Tibial nerve (tissue), 4 donors: Measurements from ENCODE around the gene GTF2E1. TPM values are rescaled to one million over a fixed set of nuclear protein-coding genes. Genes with fewer than 3 reads are reported as not detected.

ENCODE experiments used
- DNase-seq, 2 donors: peaks; one replicate each; pipeline ENCODE4 v3.0.0-alpha.2; 2019; ENCODE audit warnings: low spot score in 2 of 2
- H3K27ac ChIP-seq, 4 donors: fragments of 200-600 bp; sonication (generic) in 3 of 4; one replicate each; pipeline ENCODE4 v1.5.1; 2017 to 2019; ENCODE audit warnings: mild to moderate bottlenecking in 1 of 4
- H3K27me3 ChIP-seq, 2 donors: fragments of 200-600 bp; sonication (generic) in 1 of 2; one replicate each; pipeline versions ENCODE4 v1.5.1 to v1.6.0; 2017 to 2019
- H3K36me3 ChIP-seq, 3 donors: fragments of 200-600 bp; sonication (generic); one replicate each; pipeline ENCODE4 v1.5.1; 2018 to 2019
- H3K4me1 ChIP-seq, 4 donors: fragments of 200-600 bp; sonication (generic) in 3 of 4; one replicate each; pipeline ENCODE4 v1.5.1; 2017 to 2019
- H3K4me3 ChIP-seq, 4 donors: fragments of 200-600 bp; sonication (generic) in 3 of 4; one replicate each; pipeline ENCODE4 v1.5.1; 2017 to 2019; ENCODE audit warnings: mild to moderate bottlenecking in 1 of 4, moderate library complexity in 1 of 4
- H3K9me3 ChIP-seq, 4 donors: fragments of 200-600 bp; sonication (generic) in 3 of 4; one replicate each; pipeline ENCODE4 v1.5.1; 2017 to 2019
- EP300 ChIP-seq, 2 donors: sonication (generic); formaldehyde crosslinking; IDR thresholded peaks; one replicate each; pipeline ENCODE4 v1.6.1; 2017; ENCODE audit warnings: antibody characterized with exemption in 2 of 2, mild to moderate bottlenecking in 1 of 2
- POLR2A ChIP-seq, 2 donors: fragments of 450-650 bp; IDR thresholded peaks; one replicate each; pipeline ENCODE4 v1.6.1; 2017; ENCODE audit warnings: antibody characterized with exemption in 2 of 2, mild to moderate bottlenecking in 2 of 2, moderate library complexity in 2 of 2
- WGBS, 2 donors: methylation state at CpG; one replicate each; pipeline ENCODE4 v1.1.5; 2018; 5-methylcytosine and 5-hydroxymethylcytosine counted together
- total RNA-seq, 4 donors: library from RNA; depleted of rRNA; stranded (reverse); fragments of >200 nt; gene quantifications; one replicate each; pipeline ENCODE4 v1.1.0, GENCODE V29; 2016
- TF ChIP-seq, protein P1 (sequence below), 5 experiments: fragments of 200-600 bp in 3 of 5; fragments of 450-650 bp in 2 of 5; sonication (generic) in 3 of 5; IDR thresholded peaks; one replicate each; pipeline ENCODE4 v1.5.1; 2016 to 2019; ENCODE audit warnings: antibody characterized with exemption in 5 of 5, mild to moderate bottlenecking in 3 of 5, moderate library complexity in 2 of 5

GTF2E1 gene
- total RNA-seq, 4 donors from 2014 or later = 7.6 to 12.2 (median 10.4) TPM

DNA sequence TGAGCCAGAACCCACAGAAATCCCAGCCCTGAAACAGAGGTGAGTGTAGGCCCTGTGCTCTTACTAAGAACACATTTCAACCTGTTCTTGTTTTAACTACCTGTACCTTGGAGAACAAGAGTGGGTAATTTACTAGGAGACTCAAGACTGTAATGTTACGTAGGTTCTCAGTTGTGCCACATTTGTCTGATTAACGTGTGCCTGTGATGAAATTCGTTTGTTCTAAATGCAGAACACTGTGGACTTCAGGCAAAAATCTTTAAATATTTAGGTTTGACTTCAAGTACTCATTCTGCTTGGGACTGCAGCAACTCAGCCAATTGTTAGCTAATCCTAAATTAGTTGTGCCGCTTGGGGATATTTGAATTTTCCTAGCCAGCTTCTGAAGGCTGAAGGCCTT, 28.3 kb downstream of the GTF2E1 start:
- Histone ChIP-seq H3K27me3 (no peaks in the 10 kb centered on the region), H3K4me3 (no peak overlapping the region), H3K27ac (no peak overlapping the region), H3K9me3 (no peaks in the 10 kb centered on the region), H3K4me1 (peaks cover 0 to 15% (median 3%) of the 10 kb centered on the region in 4 donors), H3K36me3 (peaks cover 0 to 4% (median 0%) of the 10 kb centered on the region in 3 donors)
- 93 to 95% methylated on average over 4 of the region's 4 CpGs for WGBS, 2 donors
- no peak for DNase-seq
- TF ChIP-seq, protein P1, sequence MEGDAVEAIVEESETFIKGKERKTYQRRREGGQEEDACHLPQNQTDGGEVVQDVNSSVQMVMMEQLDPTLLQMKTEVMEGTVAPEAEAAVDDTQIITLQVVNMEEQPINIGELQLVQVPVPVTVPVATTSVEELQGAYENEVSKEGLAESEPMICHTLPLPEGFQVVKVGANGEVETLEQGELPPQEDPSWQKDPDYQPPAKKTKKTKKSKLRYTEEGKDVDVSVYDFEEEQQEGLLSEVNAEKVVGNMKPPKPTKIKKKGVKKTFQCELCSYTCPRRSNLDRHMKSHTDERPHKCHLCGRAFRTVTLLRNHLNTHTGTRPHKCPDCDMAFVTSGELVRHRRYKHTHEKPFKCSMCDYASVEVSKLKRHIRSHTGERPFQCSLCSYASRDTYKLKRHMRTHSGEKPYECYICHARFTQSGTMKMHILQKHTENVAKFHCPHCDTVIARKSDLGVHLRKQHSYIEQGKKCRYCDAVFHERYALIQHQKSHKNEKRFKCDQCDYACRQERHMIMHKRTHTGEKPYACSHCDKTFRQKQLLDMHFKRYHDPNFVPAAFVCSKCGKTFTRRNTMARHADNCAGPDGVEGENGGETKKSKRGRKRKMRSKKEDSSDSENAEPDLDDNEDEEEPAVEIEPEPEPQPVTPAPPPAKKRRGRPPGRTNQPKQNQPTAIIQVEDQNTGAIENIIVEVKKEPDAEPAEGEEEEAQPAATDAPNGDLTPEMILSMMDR (IDR thresholded peaks at IDR 0.05) = no peak
- TF ChIP-seq POLR2A (IDR thresholded peaks at IDR 0.05) (no peak), EP300 (IDR thresholded peaks at IDR 0.05) (no peak)

DNA sequence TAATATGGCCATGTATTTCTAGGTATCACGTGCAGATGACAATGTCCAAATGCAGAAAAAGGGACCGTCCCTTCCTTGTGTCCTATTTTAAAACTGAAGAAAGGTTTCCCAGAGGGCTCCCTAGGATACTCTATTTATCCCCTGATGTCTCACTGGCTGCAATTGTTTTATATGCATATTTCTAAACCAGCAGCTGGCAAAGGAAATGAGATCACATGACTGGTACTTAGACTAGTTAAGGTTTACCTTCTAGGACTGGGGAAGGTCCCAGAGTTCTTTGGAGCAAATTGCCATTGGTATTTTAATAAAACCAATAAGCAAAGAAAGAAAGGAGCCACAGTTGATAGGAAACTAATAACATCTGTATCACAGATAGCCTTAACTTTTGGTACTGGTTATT, 29.5 kb downstream of the GTF2E1 start:
- TF ChIP-seq POLR2A (IDR thresholded peaks at IDR 0.05) (no peak), EP300 (IDR thresholded peaks at IDR 0.05) (no peak)
- TF ChIP-seq, protein P1 (IDR thresholded peaks at IDR 0.05) = no peak
- peaks cover 0 to 8% (median 2%) of the 10 kb centered on the region in 4 donors for H3K4me1 ChIP-seq
- no peaks in the 10 kb centered on the region for H3K27me3 ChIP-seq
- DNase-seq = no peak
- H3K9me3 ChIP-seq = no peaks in the 10 kb centered on the region
- 58 to 85% methylated on average over 2 of the region's 2 CpGs for WGBS, 2 donors
- no peak overlapping the region for H3K27ac ChIP-seq
- H3K4me3 ChIP-seq = no peak overlapping the region
- H3K36me3 ChIP-seq = peaks cover 0 to 16% (median 0%) of the 10 kb centered on the region in 3 donors

DNA sequence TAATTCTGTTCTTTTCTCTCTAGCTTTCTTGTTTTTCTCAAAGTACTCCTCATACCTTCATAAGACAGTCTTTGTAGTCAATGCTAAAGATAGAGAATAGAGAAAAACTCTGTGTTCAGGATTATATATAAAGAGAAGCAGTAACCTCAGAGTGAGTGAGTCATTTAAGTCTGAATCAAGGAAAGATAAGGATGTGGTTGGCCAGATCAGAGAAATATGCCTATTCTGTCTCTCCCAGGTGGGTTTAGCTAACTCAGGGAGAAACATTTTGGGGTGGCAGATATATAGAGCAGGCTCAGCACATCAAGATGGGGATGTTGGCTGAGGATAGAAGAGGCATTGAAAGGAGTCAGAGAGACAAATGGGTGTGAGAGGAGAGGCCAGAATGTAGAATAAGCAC, 31.4 kb downstream of the GTF2E1 start:
- no peak for DNase-seq
- H3K36me3 ChIP-seq = peaks cover 0 to 24% (median 0%) of the 10 kb centered on the region in 3 donors
- no peak for TF ChIP-seq EP300 (IDR thresholded peaks at IDR 0.05)
- TF ChIP-seq, protein P1 (IDR thresholded peaks at IDR 0.05) = no peak
- no peak for TF ChIP-seq POLR2A (IDR thresholded peaks at IDR 0.05)
- H3K4me3 ChIP-seq = no peak overlapping the region
- H3K4me1 ChIP-seq = no peaks in the 10 kb centered on the region
- H3K27me3 ChIP-seq = no peaks in the 10 kb centered on the region
- H3K9me3 ChIP-seq = no peaks in the 10 kb centered on the region
- H3K27ac ChIP-seq = no peak overlapping the region

DNA sequence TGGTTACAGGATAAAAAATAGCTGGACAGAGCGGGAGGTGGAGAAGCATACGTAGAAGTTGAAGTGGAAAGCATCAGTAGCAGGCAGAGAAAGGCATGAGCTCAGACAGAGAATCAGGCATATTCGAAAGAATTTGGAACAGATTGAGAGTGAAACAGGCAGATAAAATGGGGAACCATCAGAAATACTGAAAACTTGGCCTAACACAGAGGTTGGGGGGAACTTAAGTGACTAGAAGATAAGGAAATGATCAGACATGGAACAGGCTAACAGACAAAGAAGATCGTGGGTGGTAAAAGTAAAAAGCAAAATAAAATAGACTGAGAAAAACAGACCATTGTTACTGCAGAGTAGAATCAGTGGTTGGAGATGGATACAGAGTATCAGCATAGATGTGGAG, 32.9 kb downstream of the GTF2E1 start:
- DNase-seq = no peak
- WGBS, 2 donors = 84 to 90% methylated on average over 3 to 4 of the region's 4 CpGs
- no peaks in the 10 kb centered on the region for H3K4me1 ChIP-seq
- H3K9me3 ChIP-seq = no peaks in the 10 kb centered on the region
- H3K4me3 ChIP-seq = no peak overlapping the region
- peaks cover 0 to 31% (median 0%) of the 10 kb centered on the region in 3 donors for H3K36me3 ChIP-seq
- no peak overlapping the region for H3K27ac ChIP-seq
- TF ChIP-seq EP300 (IDR thresholded peaks at IDR 0.05) (no peak), POLR2A (IDR thresholded peaks at IDR 0.05) (no peak)
- TF ChIP-seq, protein P1 (IDR thresholded peaks at IDR 0.05) = no peak
- no peaks in the 10 kb centered on the region for H3K27me3 ChIP-seq

DNA sequence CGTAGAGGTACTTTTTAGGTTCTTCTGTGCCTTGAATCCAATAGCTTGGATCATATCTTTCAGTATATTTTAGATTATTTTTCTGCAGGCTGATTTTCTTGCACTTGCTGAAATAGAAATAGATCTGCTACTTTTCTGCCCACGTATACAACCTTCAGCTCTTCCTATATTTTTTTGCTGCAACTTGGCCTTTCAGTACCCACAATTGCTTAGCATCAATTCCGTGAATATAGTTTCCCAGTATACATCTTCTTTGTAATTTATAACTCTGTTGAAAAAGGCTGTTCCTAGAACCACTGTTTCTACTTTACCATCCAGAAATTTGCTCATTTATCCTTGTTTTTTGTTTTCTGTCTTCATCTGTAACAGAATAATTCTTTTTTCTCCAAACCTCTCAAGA, 36.2 kb downstream of the GTF2E1 start:
- H3K4me3 ChIP-seq = no peak overlapping the region
- no peaks in the 10 kb centered on the region for H3K9me3 ChIP-seq
- 91 to 93% methylated on average over 3 of the region's 3 CpGs for WGBS, 2 donors
- TF ChIP-seq, protein P1 (IDR thresholded peaks at IDR 0.05) = no peak
- TF ChIP-seq POLR2A (IDR thresholded peaks at IDR 0.05) (no peak), EP300 (IDR thresholded peaks at IDR 0.05) (no peak)
- H3K27me3 ChIP-seq = no peaks in the 10 kb centered on the region
- H3K4me1 ChIP-seq = no peaks in the 10 kb centered on the region
- peaks cover 0 to 50% (median 5%) of the 10 kb centered on the region in 3 donors for H3K36me3 ChIP-seq
- no peak for DNase-seq
- no peak overlapping the region for H3K27ac ChIP-seq
